WTC11 (cell line): ENCODE data around the gene FLT4. TPM values are rescaled to one million over a fixed set of nuclear protein-coding genes. Genes with fewer than 3 reads are reported as not detected.

Experiments
- ATAC-seq: fragments of 200-7000 bp; cut with Tn5 transposase; 2 replicates; pipeline ENCODE4 v1.10.0; 2021; ENCODE audit warnings: mild to moderate bottlenecking, moderate library complexity
- CTCF ChIA-PET: fragments of 300-600 bp; sonication (Branson Sonifier 250); formaldehyde crosslinking; loops from one replicate; lab custom pipeline; 2021; ENCODE audit warnings: antibody characterized with exemption; lab: Charles Lee
- POLR2A ChIA-PET: fragments of 350-600 bp; sonication (Branson Sonifier 250); formaldehyde crosslinking; loops from one replicate; lab custom pipeline; 2021; ENCODE audit warnings: antibody characterized with exemption; lab: Charles Lee
- DNase-seq: peaks from one replicate; pipeline ENCODE4 v3.0.0; 2021; ENCODE audit warnings: low spot score
- H3K27ac Mint-ChIP-seq: 2 replicates; pipeline ENCODE4 v1.8.0; 2021; ENCODE audit warnings: mixed read lengths
- H3K27me3 Mint-ChIP-seq: 2 replicates; pipeline ENCODE4 v1.8.0; 2021; ENCODE audit warnings: low read depth, mild to moderate bottlenecking, moderate library complexity, mixed read lengths
- H3K36me3 Mint-ChIP-seq: 2 replicates; pipeline ENCODE4 v1.8.0; 2021; ENCODE audit warnings: mixed read lengths
- H3K4me1 Mint-ChIP-seq: 2 replicates; pipeline ENCODE4 v1.8.0; 2022; ENCODE audit warnings: mixed read lengths
- H3K4me3 Mint-ChIP-seq: 2 replicates; pipeline ENCODE4 v1.8.0; 2021; ENCODE audit warnings: mild to moderate bottlenecking, moderate library complexity, mixed read lengths
- H3K9me3 Mint-ChIP-seq: 2 replicates; pipeline ENCODE4 v1.8.0; 2021; ENCODE audit warnings: mixed read lengths
- AFF4 ChIP-seq: sonication (generic); formaldehyde crosslinking; IDR thresholded peaks from 2 replicates; pipeline ENCODE4 v1.8.1; 2023; ENCODE audit warnings: mild to moderate bottlenecking, missing genetic modification reagents, borderline replicate concordance
- ATF2 ChIP-seq: sonication (generic); formaldehyde crosslinking; IDR thresholded peaks from 2 replicates; pipeline ENCODE4 v1.8.1; 2022; ENCODE audit warnings: low read depth, missing genetic modification reagents, borderline replicate concordance
- CDX4 ChIP-seq: fragments of 250-450 bp; sonication (Bioruptor Pico); IDR thresholded peaks from 2 replicates; pipeline ENCODE4 v1.9.0; 2021; ENCODE audit warnings: moderate library complexity, mild to moderate bottlenecking, inconsistent platforms, borderline replicate concordance
- CTCF ChIP-seq: fragments of 200-600 bp; IDR thresholded peaks from 2 replicates; pipeline ENCODE4 v1.8.0; 2022; ENCODE audit warnings: antibody characterized with exemption
- E2F4 ChIP-seq: sonication (generic); formaldehyde crosslinking; IDR thresholded peaks from 2 replicates; pipeline ENCODE4 v1.8.1; 2022; ENCODE audit warnings: low read depth, mild to moderate bottlenecking, moderate library complexity, missing genetic modification reagents, borderline replicate concordance
- E2F5 ChIP-seq: sonication (generic); formaldehyde crosslinking; IDR thresholded peaks from 2 replicates; pipeline ENCODE4 v1.8.1; 2022; ENCODE audit warnings: mild to moderate bottlenecking, moderate library complexity, missing genetic modification reagents
- FOXP1 ChIP-seq: sonication (generic); formaldehyde crosslinking; IDR thresholded peaks from 2 replicates; pipeline ENCODE4 v1.8.0; 2022; ENCODE audit warnings: missing genetic modification reagents, mild to moderate bottlenecking, moderate library complexity, borderline replicate concordance
- FOXP4 ChIP-seq: sonication (generic); formaldehyde crosslinking; IDR thresholded peaks from 2 replicates; pipeline ENCODE4 v1.8.0; 2022; ENCODE audit warnings: mild to moderate bottlenecking, missing genetic modification reagents
- IRF1 ChIP-seq: sonication (generic); formaldehyde crosslinking; IDR thresholded peaks from 2 replicates; pipeline ENCODE4 v1.8.0; 2023; ENCODE audit warnings: missing genetic modification reagents
- MYBL2 ChIP-seq: sonication (generic); formaldehyde crosslinking; IDR thresholded peaks from 2 replicates; pipeline ENCODE4 v1.8.1; 2023; ENCODE audit warnings: mild to moderate bottlenecking, moderate library complexity, missing genetic modification reagents
- PRDM15 ChIP-seq: sonication (generic); formaldehyde crosslinking; IDR thresholded peaks from 2 replicates; pipeline ENCODE4 v1.8.0; 2022; ENCODE audit warnings: missing genetic modification reagents
- SMAD3 ChIP-seq: sonication (generic); formaldehyde crosslinking; IDR thresholded peaks from 2 replicates; pipeline ENCODE4 v1.8.0; 2022; ENCODE audit warnings: missing genetic modification reagents, mild to moderate bottlenecking, borderline replicate concordance
- SMAD4 ChIP-seq: sonication (generic); formaldehyde crosslinking; IDR thresholded peaks from 2 replicates; pipeline ENCODE4 v1.8.0; 2022; ENCODE audit warnings: mild to moderate bottlenecking, missing genetic modification reagents
- SP1 ChIP-seq: sonication (generic); formaldehyde crosslinking; conservative IDR thresholded peaks from 2 replicates; pipeline ENCODE4 v1.8.1; 2022; ENCODE audit warnings: missing genetic modification reagents
- USF1 ChIP-seq: sonication (generic); formaldehyde crosslinking; IDR thresholded peaks from 2 replicates; pipeline ENCODE4 v1.8.0; 2022; ENCODE audit warnings: mild to moderate bottlenecking, missing genetic modification reagents
- ZBTB43 ChIP-seq: sonication (generic); formaldehyde crosslinking; IDR thresholded peaks from 2 replicates; pipeline ENCODE4 v1.8.1; 2023; ENCODE audit warnings: mild to moderate bottlenecking, missing genetic modification reagents
- ZNF416 ChIP-seq: fragments of 250-450 bp; sonication (Bioruptor Pico); IDR thresholded peaks from 2 replicates; pipeline ENCODE4 v1.9.0; 2021; ENCODE audit warnings: mild to moderate bottlenecking, inconsistent platforms
- total RNA-seq: library from RNA; stranded (reverse); gene quantifications from 3 replicates; pipeline ENCODE4 v1.2.3, GENCODE V29; 2021

The FLT4 gene
- total RNA-seq, 1 experiment from 2014 or later = 12.4 TPM

GRCh38 chr5:180647941-180648500 lies 1.4 kb downstream of the FLT4 start:
- DNase-seq (no peak), ATAC-seq (no peak)
- H3K36me3 Mint-ChIP-seq = no peaks in the 10 kb centered on the region
- no peaks in the 10 kb centered on the region for H3K9me3 Mint-ChIP-seq
- POLR2A ChIA-PET = interaction anchor here (0.9 kb wide), 1 partner anchor 29 kb away, joined by 6 read pairs; no protein-coding TSS in a partner anchor
- H3K27me3 Mint-ChIP-seq = peaks cover 52% of the 10 kb centered on the region
- H3K4me3 Mint-ChIP-seq = peak overlapping the region; percentile 74
- CTCF ChIA-PET = interaction anchor here (0.5 to 5.4 kb wide), 7 partner anchors 29 to 164 kb away, joined by 3 to 56 read pairs (median 3); no protein-coding TSS in a partner anchor
- TF ChIP-seq FOXP1 (CRISPR knock-in tag) (no peak), MYBL2 (CRISPR knock-in tag) (no peak), FOXP4 (CRISPR knock-in tag) (no peak), ZNF416 (CRISPR knock-in tag) (no peak), ATF2 (CRISPR knock-in tag) (no peak), ZBTB43 (CRISPR knock-in tag) (no peak), USF1 (CRISPR knock-in tag) (no peak), SMAD3 (CRISPR knock-in tag) (no peak), CTCF (no peak), SMAD4 (CRISPR knock-in tag) (no peak), PRDM15 (CRISPR knock-in tag) (no peak), E2F5 (no peak), E2F4 (CRISPR knock-in tag) (no peak), SP1 (CRISPR knock-in tag) (no peak), IRF1 (CRISPR knock-in tag) (no peak), AFF4 (CRISPR knock-in tag) (no peak), CDX4 (CRISPR knock-in tag) (no peak)
- H3K27ac Mint-ChIP-seq = no peak overlapping the region
- peaks cover 9% of the 10 kb centered on the region for H3K4me1 Mint-ChIP-seq
